ENCODE data around the gene TRIM8. TPM values are rescaled to one million over a fixed set of nuclear protein-coding genes. Genes with fewer than 3 reads are reported as not detected.

The TRIM8 gene
- total and polyA plus RNA-seq, 8 donors, result 40.0 to 253 (median 75.8) TPM

DNA sequence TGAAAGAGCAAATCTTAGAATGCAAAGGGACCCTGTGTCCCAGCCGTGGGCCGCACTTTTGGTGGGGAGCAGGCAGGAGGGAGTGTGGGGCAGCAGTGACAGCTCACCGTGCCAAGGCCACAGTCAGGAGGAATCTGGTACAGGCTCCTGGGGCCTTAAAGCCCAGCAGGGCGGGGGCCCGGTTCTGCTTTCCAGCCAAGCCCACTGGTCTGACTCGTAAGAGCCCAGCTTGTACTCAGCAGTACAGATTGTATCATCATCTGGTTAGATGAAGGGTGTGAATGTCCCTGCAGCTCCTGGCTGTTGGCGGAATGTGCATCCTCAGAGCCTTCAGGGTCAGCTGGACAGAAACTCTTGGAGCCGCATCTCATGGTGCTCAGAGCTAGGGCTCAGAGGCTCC is 30.5 kb upstream of the TRIM8 start:
- Histone ChIP-seq H3K27ac (peak overlapping the region in 4 of 5 donors; percentile 32 to 62 (median 52)), H3K4me3 (no peak overlapping the region), H3K4me1 (peaks cover 16 to 54% (median 35%) of the 10 kb centered on the region in 4 donors), H3K9me3 (no peaks in the 10 kb centered on the region), H3K36me3 (peaks cover 12 to 45% (median 37%) of the 10 kb centered on the region in 4 donors), H3K27me3 (no peaks in the 10 kb centered on the region)
- TF ChIP-seq, protein P1, sequence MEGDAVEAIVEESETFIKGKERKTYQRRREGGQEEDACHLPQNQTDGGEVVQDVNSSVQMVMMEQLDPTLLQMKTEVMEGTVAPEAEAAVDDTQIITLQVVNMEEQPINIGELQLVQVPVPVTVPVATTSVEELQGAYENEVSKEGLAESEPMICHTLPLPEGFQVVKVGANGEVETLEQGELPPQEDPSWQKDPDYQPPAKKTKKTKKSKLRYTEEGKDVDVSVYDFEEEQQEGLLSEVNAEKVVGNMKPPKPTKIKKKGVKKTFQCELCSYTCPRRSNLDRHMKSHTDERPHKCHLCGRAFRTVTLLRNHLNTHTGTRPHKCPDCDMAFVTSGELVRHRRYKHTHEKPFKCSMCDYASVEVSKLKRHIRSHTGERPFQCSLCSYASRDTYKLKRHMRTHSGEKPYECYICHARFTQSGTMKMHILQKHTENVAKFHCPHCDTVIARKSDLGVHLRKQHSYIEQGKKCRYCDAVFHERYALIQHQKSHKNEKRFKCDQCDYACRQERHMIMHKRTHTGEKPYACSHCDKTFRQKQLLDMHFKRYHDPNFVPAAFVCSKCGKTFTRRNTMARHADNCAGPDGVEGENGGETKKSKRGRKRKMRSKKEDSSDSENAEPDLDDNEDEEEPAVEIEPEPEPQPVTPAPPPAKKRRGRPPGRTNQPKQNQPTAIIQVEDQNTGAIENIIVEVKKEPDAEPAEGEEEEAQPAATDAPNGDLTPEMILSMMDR (IDR thresholded peaks at IDR 0.05), result no peak
- intact Hi-C loops (cut with DNase I; ENCODE audit: low total_unique reads), result no loop called here
- WGBS, 5 donors, result 62 to 89% (median 80%) methylated on average over 8 of the region's 8 CpGs
- DNase-seq, result no peak

DNA sequence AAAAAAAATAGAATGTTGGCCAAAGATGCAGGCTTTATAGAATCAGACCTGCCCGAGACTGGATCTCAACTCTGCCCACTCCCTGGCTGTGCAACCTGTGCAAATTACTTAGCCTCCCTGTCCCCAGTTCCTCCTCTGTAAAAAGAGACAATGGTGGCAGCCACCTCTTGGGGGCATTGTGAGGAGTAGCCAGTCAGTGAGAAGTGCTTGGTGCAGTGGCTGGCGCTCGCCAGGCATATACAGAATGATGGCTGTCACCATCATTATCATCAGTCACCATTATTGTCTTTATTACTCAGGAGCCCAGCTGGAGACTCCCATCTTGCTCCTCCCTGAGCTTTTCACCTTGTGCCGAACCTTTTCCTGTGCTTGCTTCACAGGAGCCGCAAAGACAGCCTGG is 29.4 kb upstream of the TRIM8 start:
- DNase-seq, result no peak
- no peaks in the 10 kb centered on the region for H3K9me3 ChIP-seq
- no peaks in the 10 kb centered on the region for H3K27me3 ChIP-seq
- TF ChIP-seq EP300 (IDR thresholded peaks at IDR 0.05), result no peak
- TF ChIP-seq, protein P1 (IDR thresholded peaks at IDR 0.05), result no peak
- no peak for TF ChIP-seq POLR2AphosphoS5 (IDR thresholded peaks at IDR 0.05)
- no peak for TF ChIP-seq POLR2A (IDR thresholded peaks at IDR 0.05)
- WGBS, 5 donors, result 95 to 99% (median 98%) methylated on average over 5 of the region's 5 CpGs
- peak overlapping the region in 1 of 5 donors; percentile 28 for H3K27ac ChIP-seq
- peaks cover 24 to 63% (median 42%) of the 10 kb centered on the region in 4 donors for H3K4me1 ChIP-seq
- H3K4me3 ChIP-seq, result no peak overlapping the region
- peaks cover 12 to 55% (median 40%) of the 10 kb centered on the region in 4 donors for H3K36me3 ChIP-seq
- intact Hi-C loops (cut with DNase I; ENCODE audit: low total_unique reads), result no loop called here

DNA sequence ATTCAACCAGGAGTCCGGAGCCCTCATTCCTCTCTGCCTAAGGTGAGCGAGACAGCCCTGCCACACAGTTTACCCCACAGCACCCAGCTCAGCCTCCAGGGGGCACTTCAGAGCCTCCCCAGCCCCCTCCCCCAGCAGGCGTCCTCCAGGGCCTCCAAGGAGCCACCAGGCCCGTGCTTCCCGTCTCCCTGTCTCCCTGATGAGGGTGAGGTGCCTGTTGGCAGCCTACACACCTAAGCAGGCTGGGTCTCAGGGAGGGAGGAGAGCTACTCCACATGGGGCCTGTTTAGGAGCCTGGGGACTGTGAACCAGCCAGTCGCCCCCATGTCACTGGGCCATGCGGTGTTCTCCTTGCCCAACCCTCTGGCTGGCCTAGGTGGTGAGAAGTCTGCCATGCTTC is 28.9 kb upstream of the TRIM8 start:
- WGBS, 5 donors, result 60 to 78% (median 71%) methylated on average over 5 to 7 of the region's 7 CpGs
- Histone ChIP-seq H3K4me1 (peaks cover 29 to 68% (median 46%) of the 10 kb centered on the region in 4 donors), H3K27me3 (no peaks in the 10 kb centered on the region), H3K9me3 (no peaks in the 10 kb centered on the region), H3K27ac (peak overlapping the region in 4 of 5 donors; percentile 10 to 55 (median 34)), H3K4me3 (no peak overlapping the region), H3K36me3 (peaks cover 12 to 58% (median 40%) of the 10 kb centered on the region in 4 donors)
- TF ChIP-seq EP300 (IDR thresholded peaks at IDR 0.05) (no peak), POLR2AphosphoS5 (IDR thresholded peaks at IDR 0.05) (no peak), POLR2A (IDR thresholded peaks at IDR 0.05) (no peak)
- TF ChIP-seq, protein P1 (IDR thresholded peaks at IDR 0.05), result no peak
- intact Hi-C loops (cut with DNase I; ENCODE audit: low total_unique reads), result no loop called here
- DNase-seq, result no peak

DNA sequence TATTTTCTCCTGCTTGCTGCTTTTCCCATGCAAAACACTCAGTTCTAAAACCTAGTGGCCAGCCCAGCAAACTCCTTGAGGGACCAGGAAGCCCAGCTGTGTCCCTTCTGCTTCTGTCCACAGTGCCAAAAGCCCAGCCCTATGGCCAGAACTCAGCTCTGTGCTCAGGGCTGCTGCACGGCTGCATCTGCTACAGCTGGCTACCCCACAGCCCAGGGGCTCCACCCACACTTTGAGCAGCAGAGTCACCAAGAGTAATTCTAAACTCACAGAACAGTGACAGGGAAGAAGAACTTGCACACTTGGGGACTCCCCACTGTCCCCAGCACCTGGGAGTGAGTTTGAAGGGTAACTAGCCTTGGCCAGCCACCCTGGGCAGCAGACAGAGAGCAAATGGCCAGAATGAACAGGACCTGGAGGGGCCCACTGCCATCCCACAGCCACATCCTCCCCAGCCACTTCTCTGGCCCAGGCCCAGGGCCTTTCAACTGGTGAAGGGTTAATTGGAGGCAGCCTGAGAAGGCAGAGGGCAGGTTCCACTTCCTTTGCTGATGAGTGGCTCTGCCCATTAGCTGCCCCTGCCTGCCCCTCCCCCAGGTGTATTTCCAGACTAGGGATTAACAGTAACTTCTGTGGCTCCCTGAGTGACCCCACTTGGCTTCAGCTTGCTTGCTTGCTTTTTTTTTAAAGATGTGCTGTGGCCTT is 28.1 kb upstream of the TRIM8 start:
- H3K4me1 ChIP-seq, result peaks cover 37 to 73% (median 54%) of the 10 kb centered on the region in 4 donors
- peak overlapping the region in 4 of 5 donors; percentile 40 to 56 (median 48) for H3K27ac ChIP-seq

More for the DNA sequence above, 28.1 kb upstream of the TRIM8 start:
- no peaks in the 10 kb centered on the region for H3K9me3 ChIP-seq
- TF ChIP-seq EP300 (IDR thresholded peaks at IDR 0.05) (no peak), POLR2A (IDR thresholded peaks at IDR 0.05) (no peak), POLR2AphosphoS5 (IDR thresholded peaks at IDR 0.05) (no peak)
- TF ChIP-seq, protein P1 (IDR thresholded peaks at IDR 0.05), result no peak
- H3K36me3 ChIP-seq, result peaks cover 12 to 58% (median 40%) of the 10 kb centered on the region in 4 donors
- DNase-seq, result peak in 1 of 2 donors; percentile 87
- intact Hi-C loops (cut with DNase I; ENCODE audit: low total_unique reads), result no loop called here
- 38 to 100% (median 47%) methylated on average over 1 of the region's 1 CpG for WGBS, 5 donors
- no peaks in the 10 kb centered on the region for H3K27me3 ChIP-seq
- H3K4me3 ChIP-seq, result no peak overlapping the region
